Measurements from ENCODE around the gene MDH1B.

MDH1B gene

GRCh38 chr2:206805887-206806607 is 40.9 kb upstream of the MDH1B start:
- no peak for TF ChIP-seq CTCF (IDR thresholded peaks at IDR 0.05; ENCODE audit: insufficient read depth, low read length)
- TF ChIP-seq SPI1 (IDR thresholded peaks at IDR 0.05; ENCODE audit: borderline replicate concordance, low read depth): no peak
- TF ChIP-seq POLR2AphosphoS5 (IDR thresholded peaks at IDR 0.05; ENCODE audit: low read depth): no peak
- TF ChIP-seq REST (IDR thresholded peaks at IDR 0.05; ENCODE audit: insufficient replicate concordance, low read depth): no peak
- TF ChIP-seq GABPA (IDR thresholded peaks at IDR 0.05; ENCODE audit: low read depth): no peak
- Histone ChIP-seq H3K27ac (replicated peaks) (no peak overlapping the region), H3K27me3 (ENCODE audit: insufficient read depth, poor library complexity, severe bottlenecking) (no peaks in the 10 kb centered on the region), H3K4me3 (replicated peaks; ENCODE audit: insufficient read depth, low read length) (no peak overlapping the region)
- DNase-seq (ENCODE audit: low read depth in 1 of 2, low spot score in 1 of 2): no peak

GRCh38 chr2:206804326-206804725 is 39.2 kb upstream of the MDH1B start:
- Histone ChIP-seq H3K27me3 (ENCODE audit: insufficient read depth, poor library complexity, severe bottlenecking) (no peaks in the 10 kb centered on the region), H3K27ac (replicated peaks) (no peak overlapping the region), H3K4me3 (replicated peaks; ENCODE audit: insufficient read depth, low read length) (no peak overlapping the region)
- DNase-seq (ENCODE audit: low read depth in 1 of 2, low spot score in 1 of 2): no peak
- TF ChIP-seq POLR2AphosphoS5 (IDR thresholded peaks at IDR 0.05; ENCODE audit: low read depth) (no peak), CTCF (IDR thresholded peaks at IDR 0.05; ENCODE audit: insufficient read depth, low read length) (no peak), SPI1 (IDR thresholded peaks at IDR 0.05; ENCODE audit: borderline replicate concordance, low read depth) (no peak), REST (IDR thresholded peaks at IDR 0.05; ENCODE audit: insufficient replicate concordance, low read depth) (no peak), GABPA (IDR thresholded peaks at IDR 0.05; ENCODE audit: low read depth) (no peak)

GRCh38 chr2:206802654-206803514 is 37.8 kb upstream of the MDH1B start:
- no peak overlapping the region for H3K4me3 ChIP-seq (replicated peaks; ENCODE audit: insufficient read depth, low read length)
- TF ChIP-seq GABPA (IDR thresholded peaks at IDR 0.05; ENCODE audit: low read depth) (no peak), REST (IDR thresholded peaks at IDR 0.05; ENCODE audit: insufficient replicate concordance, low read depth) (no peak), POLR2AphosphoS5 (IDR thresholded peaks at IDR 0.05; ENCODE audit: low read depth) (no peak), SPI1 (IDR thresholded peaks at IDR 0.05; ENCODE audit: borderline replicate concordance, low read depth) (no peak), CTCF (IDR thresholded peaks at IDR 0.05; ENCODE audit: insufficient read depth, low read length) (no peak)
- H3K27ac ChIP-seq (replicated peaks): no peak overlapping the region
- no peaks in the 10 kb centered on the region for H3K27me3 ChIP-seq (ENCODE audit: insufficient read depth, poor library complexity, severe bottlenecking)
- no peak for DNase-seq (ENCODE audit: low read depth in 1 of 2, low spot score in 1 of 2)
